ENCODE data around the gene ZNF345.

Gene ZNF345

DNA sequence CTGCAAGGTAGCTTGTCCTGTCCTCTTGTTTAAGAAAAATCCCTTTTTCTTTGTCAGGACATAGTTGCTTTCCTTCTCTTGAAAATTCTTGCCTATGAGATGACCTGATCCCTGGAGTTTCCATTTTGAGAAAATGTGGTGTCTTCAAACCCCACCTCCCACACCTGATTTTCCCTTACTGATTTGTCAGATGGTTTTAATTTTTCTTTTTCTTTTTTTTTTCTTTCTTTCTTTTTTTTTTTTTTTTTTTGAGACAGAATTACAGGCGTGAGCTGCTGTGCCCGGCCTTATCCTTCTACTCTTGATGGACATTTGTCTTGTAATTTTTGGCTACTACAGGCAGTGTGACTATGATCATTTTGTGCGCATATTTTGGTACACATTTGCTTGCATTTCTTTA lies 1.2 kb downstream of the ZNF345 start:
- no peak for DNase-seq (ENCODE audit: low spot score)
- TF ChIP-seq, protein P1, sequence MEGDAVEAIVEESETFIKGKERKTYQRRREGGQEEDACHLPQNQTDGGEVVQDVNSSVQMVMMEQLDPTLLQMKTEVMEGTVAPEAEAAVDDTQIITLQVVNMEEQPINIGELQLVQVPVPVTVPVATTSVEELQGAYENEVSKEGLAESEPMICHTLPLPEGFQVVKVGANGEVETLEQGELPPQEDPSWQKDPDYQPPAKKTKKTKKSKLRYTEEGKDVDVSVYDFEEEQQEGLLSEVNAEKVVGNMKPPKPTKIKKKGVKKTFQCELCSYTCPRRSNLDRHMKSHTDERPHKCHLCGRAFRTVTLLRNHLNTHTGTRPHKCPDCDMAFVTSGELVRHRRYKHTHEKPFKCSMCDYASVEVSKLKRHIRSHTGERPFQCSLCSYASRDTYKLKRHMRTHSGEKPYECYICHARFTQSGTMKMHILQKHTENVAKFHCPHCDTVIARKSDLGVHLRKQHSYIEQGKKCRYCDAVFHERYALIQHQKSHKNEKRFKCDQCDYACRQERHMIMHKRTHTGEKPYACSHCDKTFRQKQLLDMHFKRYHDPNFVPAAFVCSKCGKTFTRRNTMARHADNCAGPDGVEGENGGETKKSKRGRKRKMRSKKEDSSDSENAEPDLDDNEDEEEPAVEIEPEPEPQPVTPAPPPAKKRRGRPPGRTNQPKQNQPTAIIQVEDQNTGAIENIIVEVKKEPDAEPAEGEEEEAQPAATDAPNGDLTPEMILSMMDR (IDR thresholded peaks at IDR 0.05; ENCODE audit: borderline replicate concordance, control extremely low read depth, extremely low read depth, insufficient read depth, missing control alignments) = no peak
- in situ Hi-C loops (cut with MboI; ENCODE audit: low sequenced_read_pairs, unreplicated experiment) = no loop called here

DNA sequence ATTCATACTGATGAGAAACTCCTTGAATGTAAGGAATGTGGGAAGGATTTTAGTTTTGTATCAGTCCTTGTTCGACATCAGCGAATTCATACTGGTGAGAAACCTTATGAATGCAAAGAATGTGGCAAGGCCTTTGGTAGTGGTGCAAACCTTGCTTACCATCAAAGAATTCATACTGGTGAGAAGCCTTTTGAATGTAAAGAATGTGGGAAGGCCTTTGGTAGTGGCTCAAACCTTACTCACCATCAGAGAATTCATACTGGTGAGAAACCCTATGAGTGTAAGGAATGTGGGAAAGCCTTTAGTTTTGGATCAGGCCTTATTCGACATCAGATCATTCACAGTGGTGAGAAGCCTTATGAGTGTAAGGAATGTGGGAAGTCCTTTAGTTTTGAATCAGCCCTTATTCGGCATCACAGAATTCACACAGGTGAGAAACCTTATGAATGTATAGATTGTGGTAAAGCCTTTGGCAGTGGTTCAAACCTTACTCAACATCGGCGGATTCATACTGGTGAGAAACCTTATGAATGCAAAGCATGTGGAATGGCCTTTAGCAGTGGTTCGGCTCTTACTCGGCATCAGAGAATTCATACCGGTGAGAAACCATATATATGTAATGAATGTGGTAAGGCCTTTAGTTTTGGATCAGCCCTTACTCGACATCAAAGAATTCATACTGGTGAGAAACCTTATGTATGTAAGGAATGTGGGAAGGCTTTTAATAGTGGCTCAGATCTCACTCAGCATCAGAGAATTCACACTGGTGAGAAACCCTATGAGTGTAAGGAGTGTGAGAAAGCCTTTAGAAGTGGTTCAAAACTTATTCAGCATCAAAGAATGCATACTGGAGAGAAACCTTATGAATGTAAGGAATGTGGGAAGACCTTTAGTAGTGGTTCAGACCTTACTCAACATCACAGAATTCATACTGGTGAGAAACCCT lies 26.6 kb downstream of the ZNF345 start:
- DNase-seq (ENCODE audit: low spot score) = no peak
- in situ Hi-C loops (cut with MboI; ENCODE audit: low sequenced_read_pairs, unreplicated experiment) = no loop called here
- TF ChIP-seq, protein P1 (IDR thresholded peaks at IDR 0.05; ENCODE audit: borderline replicate concordance, control extremely low read depth, extremely low read depth, insufficient read depth, missing control alignments) = no peak

DNA sequence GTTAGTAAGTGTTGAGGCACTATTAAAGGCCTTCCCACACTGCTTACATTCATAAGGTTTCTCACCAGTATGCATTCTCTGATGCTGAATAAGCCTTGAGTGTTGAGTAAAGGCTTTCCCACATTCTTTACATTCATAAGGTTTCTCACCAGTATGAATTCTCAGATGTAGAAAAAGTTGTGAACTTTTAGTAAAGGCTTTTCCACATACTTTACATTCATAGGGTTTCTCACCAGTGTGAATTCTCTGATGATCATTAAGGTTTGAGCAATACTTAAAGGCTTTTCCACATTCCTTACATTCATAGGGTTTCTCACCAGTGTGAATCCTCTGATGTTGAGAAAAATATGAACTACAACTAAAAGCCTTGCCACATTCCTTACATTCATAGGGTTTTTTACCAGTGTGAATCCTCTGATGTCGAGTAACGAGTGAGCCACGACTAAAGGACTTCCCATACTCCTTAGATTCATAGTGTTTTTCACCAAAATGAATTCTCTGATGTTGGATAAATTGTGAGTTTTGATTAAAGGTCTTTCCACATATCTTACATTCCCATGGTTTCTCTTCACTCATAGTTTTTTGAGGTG lies 41.2 kb downstream of the ZNF345 start:
- TF ChIP-seq, protein P1 (IDR thresholded peaks at IDR 0.05; ENCODE audit: borderline replicate concordance, control extremely low read depth, extremely low read depth, insufficient read depth, missing control alignments) = no peak
- in situ Hi-C loops (cut with MboI; ENCODE audit: low sequenced_read_pairs, unreplicated experiment) = no loop called here
- no peak for DNase-seq (ENCODE audit: low spot score)

DNA sequence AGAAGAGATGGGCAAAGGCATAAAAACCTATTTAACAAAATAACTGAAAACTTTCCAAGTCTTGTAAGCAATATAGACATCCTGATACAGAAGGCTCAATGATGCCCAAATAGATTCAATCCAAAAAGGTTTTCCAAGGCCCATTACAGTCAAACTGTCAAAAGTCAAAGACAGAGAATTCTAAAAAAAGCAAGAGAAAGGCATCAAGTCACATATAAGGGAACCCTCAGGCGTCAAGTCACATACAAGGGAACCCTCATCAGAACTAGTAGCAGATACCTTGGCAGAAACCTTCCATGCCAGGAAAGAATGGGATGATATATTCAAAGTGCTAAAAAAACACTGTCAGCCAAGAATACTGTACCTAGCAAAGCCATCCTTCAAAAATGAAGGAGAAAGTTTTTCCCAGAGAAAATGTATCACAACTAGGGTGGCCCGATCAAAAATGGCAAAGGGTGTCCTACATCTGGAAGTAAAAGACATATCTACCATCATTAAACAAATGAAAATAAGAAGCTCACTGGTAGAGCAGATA lies 44.2 kb downstream of the ZNF345 start:
- in situ Hi-C loops (cut with MboI; ENCODE audit: low sequenced_read_pairs, unreplicated experiment) = no loop called here
- TF ChIP-seq, protein P1 (IDR thresholded peaks at IDR 0.05; ENCODE audit: borderline replicate concordance, control extremely low read depth, extremely low read depth, insufficient read depth, missing control alignments) = no peak
- DNase-seq (ENCODE audit: low spot score) = no peak

DNA sequence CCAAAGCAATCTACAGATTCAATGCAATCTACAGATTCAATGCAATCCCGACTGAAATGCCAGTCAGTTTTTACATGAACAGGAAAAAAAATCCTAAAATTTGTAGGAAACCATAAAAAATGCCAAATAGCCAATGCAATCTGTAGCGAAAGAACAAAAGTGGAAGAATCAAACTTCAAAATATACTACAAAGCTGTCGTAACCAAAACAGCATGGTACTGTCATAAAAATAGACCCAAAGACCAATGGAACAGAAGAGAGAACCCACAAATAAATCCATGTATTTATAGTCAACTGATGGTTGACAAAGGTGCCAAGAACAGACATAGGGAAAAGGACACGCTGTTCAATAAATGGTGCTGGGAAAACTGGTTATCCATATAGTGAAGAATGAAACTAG lies 47.7 kb downstream of the ZNF345 start:
- in situ Hi-C loops (cut with MboI; ENCODE audit: low sequenced_read_pairs, unreplicated experiment) = no loop called here
- no peak for DNase-seq (ENCODE audit: low spot score)
- TF ChIP-seq, protein P1 (IDR thresholded peaks at IDR 0.05; ENCODE audit: borderline replicate concordance, control extremely low read depth, extremely low read depth, insufficient read depth, missing control alignments) = no peak

DNA sequence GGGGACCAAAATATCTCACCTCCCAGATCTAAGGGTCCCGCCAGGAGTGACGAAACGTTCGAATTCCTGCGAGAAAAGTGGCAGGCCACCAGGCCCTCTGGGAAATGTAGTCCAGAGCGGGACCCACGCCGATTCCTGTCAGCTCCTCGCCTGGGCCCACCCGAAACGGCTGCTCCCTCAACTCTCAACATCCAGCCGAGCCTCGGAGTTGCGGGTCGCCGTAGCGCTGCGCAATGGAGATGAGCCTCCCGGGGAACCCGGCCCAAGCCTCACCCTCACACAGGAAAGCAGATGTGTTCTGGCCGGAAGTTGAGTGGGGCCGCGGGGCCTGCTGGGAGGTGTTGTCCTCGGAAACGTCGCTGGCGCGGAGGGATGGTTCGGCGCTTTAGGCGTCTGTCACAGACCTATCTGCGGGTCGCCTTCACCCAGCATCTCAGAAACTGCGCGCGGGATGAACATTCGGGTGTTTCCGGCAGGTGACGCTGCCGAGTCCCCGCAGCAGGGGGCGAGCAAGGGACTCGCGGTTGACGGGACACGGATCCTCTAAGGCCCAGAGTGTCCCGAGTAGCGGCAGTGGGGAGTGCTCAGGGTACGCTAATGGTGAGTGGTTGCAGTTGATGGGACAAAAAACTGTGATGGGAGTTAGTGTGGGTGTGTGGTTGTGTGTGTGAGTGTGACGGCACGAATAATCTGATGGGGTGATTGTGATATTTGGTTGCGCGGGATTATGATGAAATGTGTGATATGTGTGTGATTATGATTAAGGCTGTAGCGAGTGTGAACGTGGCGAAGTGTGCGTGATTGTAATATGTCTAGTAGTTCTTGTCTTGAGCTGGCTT lies 65.5 kb downstream of the ZNF345 start, which contains the start of the genes ZNF568 and ZNF829:
Gene ZNF568 (plus strand): TSS at position 341 of the 839 bp plus-strand sequence. CDS start 6,439 bp downstream, outside the sequence.
Gene ZNF829 (minus strand): TSS at position 300 of the 839 bp plus-strand sequence. CDS start 1,124 bp downstream, outside the sequence.
- TF ChIP-seq, protein P1 (IDR thresholded peaks at IDR 0.05; ENCODE audit: borderline replicate concordance, control extremely low read depth, extremely low read depth, insufficient read depth, missing control alignments) = peak; percentile 63
- peak; percentile 90 for DNase-seq (ENCODE audit: low spot score)
- in situ Hi-C loops (cut with MboI; ENCODE audit: low sequenced_read_pairs, unreplicated experiment) = no loop called here
